HepG2 (cell line): Measurements from ENCODE around the gene PRPSAP2. TPM values are rescaled to one million over a fixed set of nuclear protein-coding genes. Genes with fewer than 3 reads are reported as not detected.
A peak's percentile ranks its signal among the peaks of the same experiment; 100 is the strongest.

ENCODE experiments used
- ATAC-seq: fragments of 200-7000 bp; cut with Tn5 transposase; 3 replicates; pipeline ENCODE4 v1.9.1; 2020; ENCODE audit warnings: mild to moderate bottlenecking, moderate library complexity
- Bru-seq: library from RNA; stranded (reverse); fragments of 400-500 nt; gene quantifications from one replicate; lab custom pipeline; 2021; lab: Mats Ljungman, UMichigan
- BruChase-seq, 2 experiments: library from RNA; stranded (reverse); fragments of 400-500 nt; gene quantifications; one replicate each; lab custom pipeline; 2021; lab: Mats Ljungman, UMichigan
- BruUV-seq: library from RNA; stranded (reverse); fragments of 400-500 nt; replicated peaks from 2 replicates; lab custom pipeline; 2021; lab: Mats Ljungman, UMichigan
- CTCF ChIA-PET: fragments of 300-600 bp; formaldehyde crosslinking; extraction: SDS; loops from one replicate; lab custom pipeline; 2021; ENCODE audit warnings: low total read pairs, inconsistent platforms, low intra/inter-chr PET ratio; lab: Yijun Ruan, JAX
- POLR2A ChIA-PET: fragments of 350-600 bp; sonication (Branson Sonifier 250); formaldehyde crosslinking; loops from one replicate; lab custom pipeline; 2020; ENCODE audit warnings: antibody characterized with exemption, inconsistent platforms; lab: Yijun Ruan, JAX
- DNase-seq: peaks from one replicate; pipeline ENCODE4 v3.0.0-alpha.2; 2015; ENCODE audit warnings: low spot score
- FAIRE-seq: peaks from 3 replicates; lab custom pipeline; 2011; peaks lifted over from hg19 to GRCh38; lab: Jason Lieb, UNC
- H2AFZ ChIP-seq: one replicate; pipeline ENCODE4 v1.6.1; 2011; ENCODE audit warnings: low read length, inconsistent platforms
- H3K27ac ChIP-seq: fragments of 300-600 bp; 3 replicates; pipeline ENCODE4 v1.8.0; 2011; ENCODE audit warnings: mixed run types, mild to moderate bottlenecking, mixed read lengths, low read length, inconsistent platforms; ENCODE audit not compliant: insufficient read depth; ENCODE audit errors: extremely low read length
- H3K27me3 ChIP-seq, 2 experiments: fragments of 200-600 bp in 1 of 2; 2 replicates in 1 of 2; 3 replicates in 1 of 2; pipeline versions ENCODE4 v1.6.0 to v1.8.0; 2011; ENCODE audit warnings: low read length in 2 of 2, mild to moderate bottlenecking in 2 of 2, moderate library complexity in 2 of 2, inconsistent platforms in 1 of 2; ENCODE audit not compliant: insufficient read depth in 2 of 2, control insufficient read depth in 1 of 2
- H3K36me3 ChIP-seq, 2 experiments: fragments of 200-600 bp in 1 of 2; replicated peaks in 1 of 2; 2 replicates in 1 of 2; 3 replicates in 1 of 2; pipeline versions ENCODE4 v1.5.1 to v1.8.0; 2011; ENCODE audit warnings: low read length in 2 of 2, inconsistent platforms in 1 of 2; ENCODE audit not compliant: insufficient read depth in 2 of 2, control insufficient read depth in 1 of 2
- H3K4me1 ChIP-seq: 2 replicates; pipeline ENCODE4 v1.5.1; 2012; ENCODE audit warnings: low read length, inconsistent platforms; ENCODE audit not compliant: insufficient read depth
- H3K4me2 ChIP-seq: 2 replicates; pipeline ENCODE4 v1.6.0; 2011; ENCODE audit warnings: low read depth, low read length, inconsistent platforms
- H3K4me3 ChIP-seq, 3 experiments: fragments of 200-600 bp in 1 of 3; sonication (generic), shearing (Covaris generic) in 1 of 3; replicated peaks in 1 of 3; 2 replicates each; pipeline ENCODE4 v1.5.1; 2011 to 2016; ENCODE audit warnings: low read length in 3 of 3, inconsistent platforms in 2 of 3, low read depth in 2 of 3, mild to moderate bottlenecking in 2 of 3, control low read depth in 1 of 3, mixed read lengths in 1 of 3; ENCODE audit not compliant: insufficient read depth in 1 of 3
- H3K79me2 ChIP-seq: one replicate; pipeline ENCODE4 v1.6.1; 2011; ENCODE audit warnings: low read length, inconsistent platforms; ENCODE audit not compliant: insufficient read depth
- H3K9ac ChIP-seq: 2 replicates; pipeline ENCODE4 v1.6.0; 2011; ENCODE audit warnings: mild to moderate bottlenecking, low read depth, low read length, inconsistent platforms; ENCODE audit not compliant: insufficient read depth
- H3K9me3 ChIP-seq: 2 replicates; pipeline ENCODE4 v1.5.1; 2012; ENCODE audit warnings: mild to moderate bottlenecking, low read length
- H4K20me1 ChIP-seq: 2 replicates; pipeline ENCODE4 v1.6.0; 2011; ENCODE audit warnings: inconsistent platforms, mild to moderate bottlenecking, low read length, moderate library complexity; ENCODE audit not compliant: insufficient read depth
- ATRX ChIP-seq: sonication (generic); formaldehyde crosslinking; IDR thresholded peaks from 2 replicates; pipeline ENCODE4 v1.4.0; 2020; ENCODE audit warnings: missing genetic modification reagents, borderline replicate concordance
- FOXC1 ChIP-seq: sonication (generic); formaldehyde crosslinking; IDR thresholded peaks from 2 replicates; pipeline ENCODE4 v1.8.0; 2022; ENCODE audit warnings: mild to moderate bottlenecking, missing genetic modification reagents, borderline replicate concordance
- RBM39 ChIP-seq: fragments of 200-400 bp; formaldehyde crosslinking; IDR thresholded peaks from one replicate; pipeline ENCODE4 v1.6.1; 2018; ENCODE audit warnings: antibody characterized with exemption, mild to moderate bottlenecking, low read depth, low read length; ENCODE audit not compliant: poor library complexity, severe bottlenecking
- STAT5B ChIP-seq: sonication (generic); formaldehyde crosslinking; IDR thresholded peaks from 2 replicates; pipeline ENCODE4 v1.4.0; 2020; ENCODE audit warnings: missing genetic modification reagents
- TEAD3 ChIP-seq: optimal IDR thresholded peaks from 2 replicates; pipeline ENCODE3; 2016; ENCODE audit warnings: borderline replicate concordance
- WGBS: methylation state at CpG from one replicate; pipeline ENCODE4 v1.1.6; 2017; ENCODE audit warnings: low lambda C conversion rate; 5-methylcytosine and 5-hydroxymethylcytosine counted together
- in situ Hi-C: cut with HindIII; loops from 2 replicates; pipeline ENCODE4 v1.10.0; 2017; ENCODE audit warnings: low pct_unique_long_range_greater_than_20kb; ENCODE audit not compliant: extremely low pct_ligation_motif_present
- intact Hi-C: fragments of 100-400 bp; cut with micrococcal nuclease; formaldehyde crosslinking; loops from one replicate; pipeline ENCODE4 v1.10.0; 2022; ENCODE audit not compliant: unreplicated experiment
- long read RNA-seq, 2 experiments: library from RNA in 1 of 2; library from polyadenylated mRNA in 1 of 2; stranded (forward) in 1 of 2; unstranded in 1 of 2; transcript quantifications; one replicate each; pipeline ENCODE4 v2.0.0, GENCODE V29; 2019 to 2022
- polyA minus RNA-seq, 3 experiments: library from RNA; depleted of rRNA, polyadenylated mRNA; stranded (reverse); fragments of >200 nt; gene quantifications; 2 replicates each; pipeline ENCODE4 v1.2.3, GENCODE V29; 2011; ENCODE audit warnings: low replicate concordance in 1 of 3
- polyA plus RNA-seq, 8 experiments: library from polyadenylated mRNA; depleted of rRNA in 3 of 8; stranded (reverse) in 7 of 8; unstranded in 1 of 8; fragments of >200 nt; fragmentation: Illumina TruSeq in 4 of 8; extraction: Trizol in 4 of 8; gene quantifications; 2 replicates each; pipeline versions ENCODE4 v1.2.1 to v1.2.3, GENCODE V29; 2011 to 2016; ENCODE audit warnings: low read depth in 4 of 8, missing spikeins in 1 of 8, mixed read lengths in 1 of 8; ENCODE audit not compliant: insufficient read depth in 1 of 8
- total RNA-seq, 5 experiments: library from RNA; depleted of rRNA; stranded (reverse); fragments of >200 nt; fragmentation: Illumina TruSeq; extraction: Trizol; gene quantifications; 2 replicates each; pipeline ENCODE4 v1.2.3, GENCODE V29; 2016; ENCODE audit warnings: low read depth in 1 of 5
- TF ChIP-seq, protein P1 (sequence below): sonication (generic); formaldehyde crosslinking; IDR thresholded peaks from 2 replicates; pipeline ENCODE4 v1.8.1; 2023; ENCODE audit warnings: mild to moderate bottlenecking, moderate library complexity, missing genetic modification reagents
- TF ChIP-seq, protein P2 (sequence below): sonication (generic); IDR thresholded peaks from 2 replicates; pipeline ENCODE4 v1.6.1; 2016; ENCODE audit warnings: low read depth, borderline replicate concordance
- TF ChIP-seq, protein P3 (sequence below): sonication (generic); formaldehyde crosslinking; IDR thresholded peaks from 2 replicates; pipeline ENCODE4; 2020; ENCODE audit warnings: missing genetic modification reagents, mild to moderate bottlenecking, borderline replicate concordance

Gene PRPSAP2, protein sequence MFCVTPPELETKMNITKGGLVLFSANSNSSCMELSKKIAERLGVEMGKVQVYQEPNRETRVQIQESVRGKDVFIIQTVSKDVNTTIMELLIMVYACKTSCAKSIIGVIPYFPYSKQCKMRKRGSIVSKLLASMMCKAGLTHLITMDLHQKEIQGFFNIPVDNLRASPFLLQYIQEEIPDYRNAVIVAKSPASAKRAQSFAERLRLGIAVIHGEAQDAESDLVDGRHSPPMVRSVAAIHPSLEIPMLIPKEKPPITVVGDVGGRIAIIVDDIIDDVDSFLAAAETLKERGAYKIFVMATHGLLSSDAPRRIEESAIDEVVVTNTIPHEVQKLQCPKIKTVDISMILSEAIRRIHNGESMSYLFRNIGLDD
- 58.9 and 68.2 TPM in 2 replicates for total RNA-seq (2016; rRNA removed; fragmentation: Illumina TruSeq; extraction: Trizol)
- total RNA-seq (2016; cell fraction: cytosol; rRNA removed; fragmentation: Illumina TruSeq; extraction: Trizol; ENCODE audit: low read depth), result 48.9 and 56.1 TPM in 2 replicates
- total RNA-seq (2016; cell fraction: insoluble cytoplasmic fraction; rRNA removed; fragmentation: Illumina TruSeq; extraction: Trizol), result 56.6 and 61.3 TPM in 2 replicates
- 42.1 and 42.4 TPM in 2 replicates for total RNA-seq (2016; cell fraction: membrane; rRNA removed; fragmentation: Illumina TruSeq; extraction: Trizol)
- total RNA-seq (2016; cell fraction: nucleus; rRNA removed; fragmentation: Illumina TruSeq; extraction: Trizol), result 41.0 and 44.0 TPM in 2 replicates
- polyA plus RNA-seq (2011; rRNA removed), result 28.7 and 34.0 TPM in 2 replicates
- polyA plus RNA-seq (2011; cell fraction: cytosol; rRNA removed), result 22.7 and 27.0 TPM in 2 replicates
- polyA plus RNA-seq (2011; cell fraction: nucleus; rRNA removed), result 15.4 and 18.1 TPM in 2 replicates
- 24.0 and 32.6 TPM in 2 replicates for polyA plus RNA-seq (2012)
- polyA plus RNA-seq (2016; cell fraction: cytosol; fragmentation: Illumina TruSeq; extraction: Trizol; ENCODE audit: low read depth), result 8.2 and 10.7 TPM in 2 replicates
- 50.2 and 51.7 TPM in 2 replicates for polyA plus RNA-seq (2016; cell fraction: insoluble cytoplasmic fraction; fragmentation: Illumina TruSeq; extraction: Trizol; ENCODE audit: low read depth)
- 14.4 and 16.2 TPM in 2 replicates for polyA plus RNA-seq (2016; cell fraction: membrane; fragmentation: Illumina TruSeq; extraction: Trizol; ENCODE audit: low read depth)
- polyA plus RNA-seq (2016; cell fraction: nucleus; fragmentation: Illumina TruSeq; extraction: Trizol; ENCODE audit: insufficient read depth, low read depth), result 50.9 and 58.2 TPM in 2 replicates
- 24.3 and 32.4 TPM in 2 replicates for polyA minus RNA-seq (2011; rRNA and poly(A)+ RNA removed; ENCODE audit: low replicate concordance)
- polyA minus RNA-seq (2011; cell fraction: cytosol; rRNA and poly(A)+ RNA removed), result 22.4 and 24.4 TPM in 2 replicates
- polyA minus RNA-seq (2011; cell fraction: nucleus; rRNA and poly(A)+ RNA removed), result 50.0 and 63.9 TPM in 2 replicates
- percentile 68 among the genes with signal in this experiment for Bru-seq, nascent RNA
- BruChase-seq, experiment 1, labeled RNA remaining after a 6-hour chase, result percentile 63 among the genes with signal in this experiment
- percentile 67 among the genes with signal in this experiment for BruChase-seq, experiment 2, labeled RNA remaining after a 2-hour chase
- long read RNA-seq, experiment 1, transcript PRPSAP2-201 (12 exons, 1,910 nt), result major isoform, 16 of 30 reads
- long read RNA-seq, experiment 1, partial matches to known transcripts, result 1 of 30 reads
- long read RNA-seq, experiment 1, other reads (novel, unspliced or antisense), result 13 of 30 reads
- long read RNA-seq, experiment 2, transcript PRPSAP2-201 (12 exons, 1,910 nt), result major isoform, 17 of 58 reads
- long read RNA-seq, experiment 2, partial matches to known transcripts, result 13 of 58 reads
- long read RNA-seq, experiment 2, other reads (novel, unspliced or antisense), result 28 of 58 reads

DNA sequence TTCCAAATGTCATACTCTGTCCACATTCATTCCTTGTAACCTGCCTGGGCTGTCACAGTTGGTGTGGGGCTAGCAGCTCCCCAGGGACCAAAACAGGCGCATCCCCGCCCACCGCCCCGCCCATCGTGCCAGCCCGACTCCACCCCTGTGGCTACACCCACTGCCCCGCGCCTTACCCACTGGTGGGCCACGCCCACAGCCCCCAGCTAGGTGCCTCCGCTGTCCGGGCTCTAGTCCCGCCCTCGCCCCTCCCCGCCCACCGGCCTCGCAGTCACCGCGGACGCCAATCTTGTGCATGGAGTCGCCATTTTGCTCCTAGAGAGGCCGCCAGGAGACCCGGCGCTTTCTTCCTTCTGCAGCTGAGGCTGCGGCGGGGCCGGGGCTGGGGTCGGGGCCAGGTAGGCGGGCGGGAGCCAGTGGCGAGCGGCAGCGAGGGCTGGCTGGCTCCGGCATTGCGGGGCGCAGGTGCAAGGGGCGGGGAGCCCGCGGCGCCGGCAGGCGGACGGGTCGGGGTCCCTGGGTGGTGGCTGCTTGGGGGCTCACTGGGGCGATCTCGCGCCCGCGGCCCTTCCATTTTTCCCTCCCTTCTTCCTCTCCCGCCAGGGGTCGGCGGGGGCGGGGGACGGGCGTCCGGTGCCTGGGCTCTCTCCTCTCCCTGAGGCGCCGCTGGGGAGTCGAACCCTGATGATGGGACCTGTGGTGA is at the start of gene PRPSAP2:
Gene PRPSAP2 (plus strand): TSS at position 268 of the 703 bp plus-strand sequence. CDS start 7,703 bp downstream, outside the sequence.
- DNase-seq, result peak; percentile 89
- H3K4me2 ChIP-seq, result peak within 1 kb of the TSS; percentile 93
- peak within 1 kb of the TSS; percentile 88 to 97 (median 89) for H3K4me3 ChIP-seq
- peaks cover 30% of the 10 kb centered on the region for H3K79me2 ChIP-seq
- in situ Hi-C loops, result no loop called here
- peak within 1 kb of the TSS; percentile 57 for H2AFZ ChIP-seq
- no peaks in the 10 kb centered on the region for H3K9me3 ChIP-seq
- WGBS, result 0% methylated on average over 2 of the region's 58 CpGs
- CTCF ChIA-PET, result no interaction called here
- intact Hi-C loops, result no loop called here
- H3K36me3 ChIP-seq, result no peaks in the 10 kb centered on the region
- H3K9ac ChIP-seq, result peak within 1 kb of the TSS; percentile 92
- peak within 1 kb of the TSS; percentile 92 for H3K27ac ChIP-seq
- peak; percentile 84 for ATAC-seq
- FAIRE-seq, result peak; percentile 54
- peaks cover 53% of the 10 kb centered on the region for H3K4me1 ChIP-seq
- no peaks in the 10 kb centered on the region; a peak in 1 of 5 replicates for H3K27me3 ChIP-seq
- no peaks in the 10 kb centered on the region for H4K20me1 ChIP-seq
- POLR2A ChIA-PET, result interaction anchor here (1.0 to 2.2 kb wide), 4 partner anchors 8 to 675 kb away, joined by 3 to 27 read pairs (median 5); partner anchors contain the start of gene ALKBH5
- no TSS peak for BruUV-seq
- TF ChIP-seq RBM39, result peak; percentile 46
- no peak for TF ChIP-seq STAT5B (CRISPR knock-in tag)
- TF ChIP-seq, protein P1, sequence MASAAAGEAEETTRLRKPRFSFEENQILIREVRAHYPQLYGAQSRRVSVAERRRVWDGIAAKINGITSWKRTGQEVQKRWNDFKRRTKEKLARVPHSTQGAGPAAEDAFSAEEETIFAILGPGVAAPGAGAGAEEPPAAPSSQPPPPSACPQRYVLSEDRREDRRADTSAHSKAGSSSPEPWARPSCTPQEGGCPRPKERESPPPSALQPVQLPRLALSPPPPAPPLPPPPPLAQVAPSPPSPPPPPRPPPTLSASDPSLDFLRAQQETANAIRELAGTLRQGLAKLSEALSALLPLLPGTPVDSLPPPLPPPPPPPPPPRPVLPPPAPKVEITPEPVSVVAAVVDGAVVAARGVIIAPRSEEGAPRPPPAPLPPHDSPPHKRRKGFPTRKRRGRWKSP (CRISPR knock-in tag), result no peak
- no peak for TF ChIP-seq ATRX
- TF ChIP-seq TEAD3 (CRISPR knock-in tag), result peak; percentile 74
- TF ChIP-seq, protein P2, sequence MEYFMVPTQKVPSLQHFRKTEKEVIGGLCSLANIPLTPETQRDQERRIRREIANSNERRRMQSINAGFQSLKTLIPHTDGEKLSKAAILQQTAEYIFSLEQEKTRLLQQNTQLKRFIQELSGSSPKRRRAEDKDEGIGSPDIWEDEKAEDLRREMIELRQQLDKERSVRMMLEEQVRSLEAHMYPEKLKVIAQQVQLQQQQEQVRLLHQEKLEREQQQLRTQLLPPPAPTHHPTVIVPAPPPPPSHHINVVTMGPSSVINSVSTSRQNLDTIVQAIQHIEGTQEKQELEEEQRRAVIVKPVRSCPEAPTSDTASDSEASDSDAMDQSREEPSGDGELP, result peak; percentile 44; the same call in 1 of the 2 replicates
- TF ChIP-seq FOXC1 (CRISPR knock-in tag), result peak; percentile 18; the same call in 1 of the 2 replicates
- TF ChIP-seq, protein P3, sequence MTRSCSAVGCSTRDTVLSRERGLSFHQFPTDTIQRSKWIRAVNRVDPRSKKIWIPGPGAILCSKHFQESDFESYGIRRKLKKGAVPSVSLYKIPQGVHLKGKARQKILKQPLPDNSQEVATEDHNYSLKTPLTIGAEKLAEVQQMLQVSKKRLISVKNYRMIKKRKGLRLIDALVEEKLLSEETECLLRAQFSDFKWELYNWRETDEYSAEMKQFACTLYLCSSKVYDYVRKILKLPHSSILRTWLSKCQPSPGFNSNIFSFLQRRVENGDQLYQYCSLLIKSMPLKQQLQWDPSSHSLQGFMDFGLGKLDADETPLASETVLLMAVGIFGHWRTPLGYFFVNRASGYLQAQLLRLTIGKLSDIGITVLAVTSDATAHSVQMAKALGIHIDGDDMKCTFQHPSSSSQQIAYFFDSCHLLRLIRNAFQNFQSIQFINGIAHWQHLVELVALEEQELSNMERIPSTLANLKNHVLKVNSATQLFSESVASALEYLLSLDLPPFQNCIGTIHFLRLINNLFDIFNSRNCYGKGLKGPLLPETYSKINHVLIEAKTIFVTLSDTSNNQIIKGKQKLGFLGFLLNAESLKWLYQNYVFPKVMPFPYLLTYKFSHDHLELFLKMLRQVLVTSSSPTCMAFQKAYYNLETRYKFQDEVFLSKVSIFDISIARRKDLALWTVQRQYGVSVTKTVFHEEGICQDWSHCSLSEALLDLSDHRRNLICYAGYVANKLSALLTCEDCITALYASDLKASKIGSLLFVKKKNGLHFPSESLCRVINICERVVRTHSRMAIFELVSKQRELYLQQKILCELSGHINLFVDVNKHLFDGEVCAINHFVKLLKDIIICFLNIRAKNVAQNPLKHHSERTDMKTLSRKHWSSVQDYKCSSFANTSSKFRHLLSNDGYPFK, result peak; percentile 45; the same call in 1 of the 2 replicates
